ENCODE measurements around the gene CERS5.

DNA sequence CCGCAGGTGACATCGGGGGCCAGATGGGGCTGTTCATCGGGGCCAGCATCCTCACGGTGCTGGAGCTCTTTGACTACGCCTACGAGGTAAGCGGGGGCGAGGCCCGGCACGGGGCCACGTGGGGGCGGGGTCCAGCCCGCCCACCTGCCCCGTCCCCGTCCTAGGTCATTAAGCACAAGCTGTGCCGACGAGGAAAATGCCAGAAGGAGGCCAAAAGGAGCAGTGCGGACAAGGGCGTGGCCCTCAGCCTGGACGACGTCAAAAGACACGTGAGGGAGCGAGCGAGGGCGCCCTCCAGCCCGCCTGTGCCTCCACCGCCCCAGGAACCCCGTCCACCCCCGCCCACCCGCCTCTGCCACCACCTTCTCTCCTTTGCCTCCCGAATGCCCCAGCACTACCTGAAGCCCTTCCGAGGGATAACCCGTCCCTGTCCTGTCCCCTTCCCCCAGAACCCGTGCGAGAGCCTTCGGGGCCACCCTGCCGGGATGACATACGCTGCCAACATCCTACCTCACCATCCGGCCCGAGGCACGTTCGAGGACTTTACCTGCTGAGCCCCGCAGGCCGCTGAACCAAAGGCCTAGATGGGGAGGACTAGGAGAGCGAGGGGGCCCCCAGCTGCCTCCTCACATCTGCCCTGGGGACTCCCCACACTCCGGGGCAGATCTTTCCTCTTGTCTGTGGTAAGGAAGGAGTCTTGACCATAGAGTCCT lies 85.9 kb downstream of the CERS5 start:
- TF ChIP-seq CTCF (IDR thresholded peaks at IDR 0.05) (no peak), POLR2A (IDR thresholded peaks at IDR 0.05) (no peak), POLR2AphosphoS5 (IDR thresholded peaks at IDR 0.05) (no peak)
